ENCODE data around the gene HK1.
"Not testable (repeated sequence)": the region's sequence is repeated elsewhere in the genome, so short reads cannot be mapped to it uniquely, and the experiment has no call there.

Gene HK1

DNA sequence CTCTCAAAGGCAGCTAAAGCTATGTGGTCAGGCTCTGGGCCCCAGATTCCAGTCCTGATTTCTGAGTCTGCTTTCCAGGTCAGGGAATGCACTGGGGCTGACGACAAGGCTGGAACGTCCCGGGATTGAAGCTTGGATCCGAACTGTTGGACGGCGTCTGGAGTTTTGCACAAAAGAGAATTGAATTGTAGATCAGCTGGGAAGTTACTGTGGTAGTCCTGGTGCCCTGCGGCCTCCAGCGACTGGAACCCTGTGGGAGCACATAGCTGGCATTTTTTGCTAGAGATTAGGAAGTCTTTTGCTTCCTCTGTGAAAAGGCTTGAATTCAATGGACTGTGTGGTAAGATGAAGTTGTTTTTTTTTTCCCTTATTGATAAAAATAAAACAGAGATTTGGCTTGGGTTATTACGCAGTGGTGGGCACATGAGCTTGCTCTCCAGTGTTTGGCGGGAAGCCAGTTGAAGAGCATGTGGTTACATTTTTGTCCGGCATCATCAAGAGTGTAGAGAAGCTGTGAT lies at the start of gene HK1:
Gene HK1 (plus strand): TSS at position 51 of the 518 bp plus-strand sequence.
- DNase-seq = peak in 11 of 56 donors; percentile 1 to 30 (median 8)

DNA sequence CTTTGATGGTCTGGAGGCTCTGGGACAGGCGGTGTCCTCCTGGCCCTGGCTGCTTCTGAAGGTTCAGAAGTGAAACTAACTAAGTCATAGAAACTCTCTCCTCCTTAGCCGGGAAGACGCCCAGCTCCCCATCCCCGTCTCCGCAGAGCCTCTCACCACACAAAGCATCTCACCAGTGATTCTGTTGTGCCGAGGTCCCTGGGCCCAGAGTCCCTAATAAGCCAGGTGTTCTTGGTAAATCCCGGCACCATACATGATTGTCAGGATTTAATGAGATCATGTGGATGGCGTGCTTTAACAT lies 48.7 kb upstream of the HK1 start:
- no peak for DNase-seq

DNA sequence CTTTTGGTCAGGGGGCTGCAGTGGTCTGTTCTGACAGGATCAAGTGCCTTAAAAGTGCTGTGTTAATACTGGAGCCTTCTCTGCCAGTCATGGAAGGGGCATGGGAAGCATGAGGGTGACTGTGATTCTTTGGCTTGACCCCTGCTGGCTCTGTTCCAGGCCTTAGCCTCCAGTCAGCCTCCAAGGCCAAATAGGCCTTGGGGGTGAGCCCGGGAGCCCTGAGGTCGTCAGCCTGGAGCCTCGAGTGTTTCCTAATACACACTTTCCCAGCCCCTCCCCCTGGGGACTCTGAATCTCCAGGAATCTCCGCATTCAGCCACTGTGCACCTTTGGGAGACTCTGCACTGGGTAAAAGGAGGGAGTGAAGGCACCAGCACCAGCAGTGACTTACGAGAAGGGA lies 48.2 kb upstream of the HK1 start:
- no peak for DNase-seq

DNA sequence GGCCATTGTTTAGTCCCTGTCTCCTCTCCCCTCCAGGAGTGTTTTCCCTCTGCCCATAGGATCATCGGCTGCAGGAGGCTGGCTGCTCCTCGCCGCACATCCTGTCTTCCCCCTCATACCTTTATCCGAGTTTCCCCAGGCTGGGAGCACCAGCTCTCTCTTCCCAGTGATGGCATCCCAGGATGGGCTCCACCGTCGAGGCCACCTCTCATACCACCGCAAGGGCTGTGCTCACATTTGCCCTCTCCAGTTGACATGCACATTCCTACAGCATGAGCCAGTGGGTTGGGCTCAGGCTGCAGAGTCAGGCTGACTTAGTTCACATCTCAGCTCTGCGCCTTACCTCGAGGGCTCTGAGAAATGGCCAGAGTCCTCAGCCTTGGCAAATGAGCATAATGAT lies 46.0 kb upstream of the HK1 start:
- DNase-seq = no peak

DNA sequence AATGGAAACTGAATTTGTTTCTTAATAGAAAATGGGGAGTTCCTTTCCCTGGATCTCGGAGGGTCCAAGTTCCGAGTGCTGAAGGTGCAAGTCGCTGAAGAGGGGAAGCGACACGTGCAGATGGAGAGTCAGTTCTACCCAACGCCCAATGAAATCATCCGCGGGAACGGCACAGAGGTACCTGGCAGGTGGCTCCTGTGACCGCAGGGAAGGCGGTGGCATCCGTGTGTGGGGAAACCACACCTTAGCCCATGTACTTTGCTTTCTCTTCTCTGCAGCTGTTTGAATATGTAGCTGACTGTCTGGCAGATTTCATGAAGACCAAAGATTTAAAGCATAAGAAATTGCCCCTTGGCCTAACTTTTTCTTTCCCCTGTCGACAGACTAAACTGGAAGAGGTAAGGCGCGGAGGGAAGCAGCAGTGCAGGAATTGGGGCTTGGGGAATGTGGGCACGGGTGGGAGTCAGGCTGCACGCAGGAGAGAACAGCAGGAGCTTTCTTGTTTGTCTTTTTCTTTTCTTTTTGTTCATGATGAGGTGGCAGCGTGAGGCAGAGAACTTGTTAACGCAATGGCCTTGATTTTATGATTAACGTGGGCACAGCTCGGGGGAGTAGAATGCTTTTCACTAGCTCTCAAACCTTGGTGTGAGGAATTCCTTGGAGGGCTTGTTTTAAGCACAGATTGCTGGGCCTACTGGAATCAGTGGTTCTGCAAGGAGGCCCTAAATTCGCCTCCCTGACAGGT lies 45.4 kb upstream of the HK1 start:
- peak in 3 of 56 donors; percentile 7 to 8 (median 7) for DNase-seq

DNA sequence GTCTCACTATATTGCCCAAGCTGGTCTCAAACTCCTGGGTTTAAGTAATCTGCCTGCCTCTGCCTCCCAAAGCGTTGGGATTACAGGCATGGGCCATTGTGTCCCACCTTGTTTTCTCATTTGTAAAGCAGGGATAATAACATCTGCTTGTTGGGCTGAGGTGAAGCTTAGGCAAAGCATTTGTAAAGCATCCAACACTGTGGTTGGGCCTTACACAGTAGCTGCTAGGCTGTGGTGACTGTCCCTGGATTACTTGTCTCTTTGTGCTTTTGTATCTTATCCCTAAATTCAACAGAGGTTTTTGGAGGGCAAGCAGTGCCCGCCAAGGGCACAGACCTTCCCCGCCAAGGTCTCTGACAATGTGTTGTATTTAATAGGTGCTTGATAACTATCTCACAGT lies 43.8 kb upstream of the HK1 start:
- no peak for DNase-seq

DNA sequence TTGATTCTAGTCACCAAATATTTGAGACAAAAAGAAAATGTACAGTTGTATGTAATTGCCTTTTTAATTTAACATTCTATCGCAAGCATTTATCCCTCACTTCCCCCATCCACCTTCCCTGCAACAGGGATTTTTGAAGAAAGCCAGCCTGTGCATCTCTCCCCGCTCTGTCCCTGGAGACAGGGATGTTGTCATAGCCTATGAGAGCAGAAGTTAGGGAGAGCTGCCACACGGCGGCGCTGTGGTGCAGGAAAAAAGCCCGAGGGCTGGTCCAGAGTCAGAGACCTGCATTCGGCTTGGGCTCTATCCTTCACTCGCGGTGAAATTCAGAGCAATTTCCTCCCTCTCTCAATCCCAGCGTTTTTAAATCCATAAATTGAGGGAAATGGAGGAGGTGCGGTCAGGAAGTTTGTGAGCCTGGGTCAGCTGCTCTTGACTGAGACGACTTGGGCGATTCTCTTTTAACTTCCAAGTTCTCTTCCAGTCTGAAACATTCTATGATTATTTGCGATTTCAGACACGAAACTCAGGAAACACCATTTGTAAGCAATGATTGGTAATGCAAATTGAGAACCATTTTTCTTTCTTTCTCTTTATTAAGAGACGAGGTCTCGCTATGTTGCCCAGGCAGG lies 40.7 kb upstream of the HK1 start:
- peak in 54 of 56 donors; percentile 19 to 91 (median 68) for DNase-seq

DNA sequence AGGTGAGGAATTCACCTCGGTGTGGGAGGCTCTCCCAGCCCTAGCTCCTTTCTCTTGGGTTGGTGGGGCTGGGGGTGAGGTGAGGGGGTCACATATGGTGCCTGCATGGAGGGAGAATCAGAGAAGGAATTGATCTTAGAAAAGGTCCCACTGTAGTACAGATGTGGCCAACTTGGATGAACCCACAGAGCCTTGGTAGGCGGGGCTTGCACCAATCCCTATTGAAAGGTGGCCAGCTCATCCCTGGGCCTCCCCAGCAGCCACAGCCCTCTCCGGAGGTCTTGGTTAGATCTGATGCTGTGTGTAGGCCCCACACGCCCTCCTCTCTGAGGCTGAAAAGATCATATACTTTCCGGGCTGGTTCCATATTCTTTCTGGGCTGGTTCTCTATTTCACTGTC lies 39.2 kb upstream of the HK1 start:
- no peak for DNase-seq

DNA sequence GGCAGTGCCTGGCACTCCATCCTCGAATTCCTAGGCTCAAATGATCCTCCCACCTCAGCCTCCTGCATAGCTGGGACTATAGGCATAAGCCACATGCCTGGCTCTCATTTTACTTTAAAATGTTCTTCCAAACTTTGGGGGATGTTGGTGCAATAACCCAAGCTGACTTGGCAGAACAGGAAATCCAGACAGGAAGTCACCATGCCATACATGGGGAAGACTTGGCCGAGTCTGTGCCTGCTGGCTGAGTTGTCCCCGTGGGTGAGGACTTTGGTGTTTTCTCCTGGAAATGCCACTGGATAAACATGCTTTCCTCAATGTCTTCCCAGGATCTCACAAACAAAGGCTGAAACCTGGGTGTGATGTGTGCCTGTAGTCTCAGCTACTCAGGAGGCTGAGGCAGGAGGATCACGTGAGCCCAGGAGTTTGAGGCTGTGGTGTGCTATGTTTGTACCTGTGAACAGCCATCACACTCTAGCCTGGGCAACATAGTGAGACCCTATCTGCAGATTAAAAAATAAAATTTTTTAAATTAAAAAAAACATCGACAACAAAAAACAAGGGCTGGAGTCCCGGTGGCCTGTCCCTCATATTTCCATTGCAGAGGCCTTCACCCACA lies 38.4 kb upstream of the HK1 start:
- DNase-seq = no peak

DNA sequence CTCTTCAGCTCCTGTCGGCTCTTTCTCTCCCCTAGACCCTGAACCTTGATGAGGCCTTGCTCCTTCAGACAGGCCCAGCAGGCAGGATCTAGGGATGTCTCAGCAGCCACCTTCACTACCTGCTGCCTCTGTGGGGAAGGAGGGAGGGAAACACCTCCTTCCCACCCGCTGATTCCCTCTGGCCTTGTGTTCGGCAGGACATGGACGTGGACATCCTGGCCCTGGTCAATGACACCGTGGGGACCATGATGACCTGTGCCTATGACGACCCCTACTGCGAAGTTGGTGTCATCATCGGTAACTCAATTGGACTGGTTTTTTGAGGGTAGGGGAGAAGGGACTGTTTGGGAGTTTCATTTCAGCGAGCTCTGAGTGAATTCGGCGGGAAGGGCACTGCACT lies 37.8 kb upstream of the HK1 start:
- DNase-seq = no peak

DNA sequence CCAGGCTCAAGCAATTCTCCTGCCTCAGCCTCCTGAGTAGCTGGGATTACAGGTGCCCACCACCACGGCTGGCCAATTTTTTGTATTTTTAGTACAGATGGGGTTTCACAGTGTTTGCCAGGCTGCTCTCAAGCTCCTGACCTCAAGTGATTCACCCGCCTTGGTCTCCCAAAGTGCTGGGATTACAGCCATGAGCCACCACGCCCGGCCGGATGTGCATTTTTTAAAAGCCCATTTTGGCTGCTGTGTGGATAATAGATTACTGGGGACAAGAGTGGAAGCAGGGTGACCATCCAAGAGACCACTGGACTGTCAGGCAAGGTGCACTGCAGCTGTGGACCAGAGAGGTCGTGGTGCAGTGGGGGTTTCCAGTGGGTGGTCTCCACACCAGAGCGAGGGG lies 36.7 kb upstream of the HK1 start:
- no peak for DNase-seq

DNA sequence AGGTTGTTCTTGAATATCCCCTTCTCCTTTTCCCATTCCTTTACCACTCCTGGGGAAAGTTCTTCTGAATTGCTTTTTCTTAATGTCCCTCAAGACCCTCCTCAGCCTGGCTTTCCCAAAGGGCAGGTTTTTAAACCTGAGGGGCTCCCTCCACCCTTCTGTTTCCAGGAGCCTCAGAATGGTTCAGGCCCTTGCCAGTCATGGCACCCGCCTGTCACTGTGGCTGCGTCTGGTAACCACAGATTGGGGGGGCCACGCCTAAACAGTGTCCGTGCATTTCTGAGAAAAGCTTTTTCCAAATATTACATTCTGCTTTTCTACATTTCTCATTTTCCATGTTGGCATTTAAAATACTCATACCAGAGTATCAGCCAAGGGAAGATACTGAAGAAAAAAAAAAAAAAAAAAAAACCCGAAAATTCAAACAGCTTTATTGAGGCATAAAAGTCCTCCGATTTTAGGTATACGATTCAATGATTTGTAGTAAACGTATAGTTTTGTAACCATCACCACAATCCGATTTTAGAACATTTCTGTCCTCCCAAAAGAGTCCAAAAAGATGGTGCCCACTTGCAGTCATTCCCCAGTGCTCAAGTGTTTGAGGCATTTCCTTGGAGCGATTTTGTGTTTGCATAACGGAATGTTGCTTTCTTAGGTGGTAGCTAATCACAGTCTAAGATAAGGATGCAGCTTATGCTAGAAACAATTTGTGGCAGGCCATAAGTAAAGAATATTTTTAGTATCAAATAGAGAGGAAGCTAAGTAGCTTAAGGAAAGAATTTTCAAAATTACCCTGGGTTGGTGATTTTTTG lies 36.0 kb upstream of the HK1 start:
- DNase-seq = no peak

DNA sequence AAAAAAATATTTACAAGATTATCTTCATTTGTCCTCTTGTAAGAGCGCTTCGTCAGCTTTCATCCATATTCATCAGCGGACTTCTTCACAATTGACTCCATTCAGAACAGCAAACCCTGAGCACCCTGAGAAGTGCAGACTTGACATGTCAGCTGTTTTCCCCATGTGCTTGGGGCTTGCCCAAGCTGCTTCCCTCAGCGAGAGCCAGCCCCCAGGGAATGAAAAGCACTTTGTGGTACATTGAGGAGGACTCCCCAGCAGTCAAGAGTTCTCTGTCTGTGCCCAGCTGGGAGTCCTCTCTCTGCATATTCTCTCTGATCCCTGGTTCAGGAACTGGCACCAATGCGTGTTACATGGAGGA lies 35.5 kb upstream of the HK1 start:
- peak in 53 of 56 donors; percentile 16 to 88 (median 66) for DNase-seq

DNA sequence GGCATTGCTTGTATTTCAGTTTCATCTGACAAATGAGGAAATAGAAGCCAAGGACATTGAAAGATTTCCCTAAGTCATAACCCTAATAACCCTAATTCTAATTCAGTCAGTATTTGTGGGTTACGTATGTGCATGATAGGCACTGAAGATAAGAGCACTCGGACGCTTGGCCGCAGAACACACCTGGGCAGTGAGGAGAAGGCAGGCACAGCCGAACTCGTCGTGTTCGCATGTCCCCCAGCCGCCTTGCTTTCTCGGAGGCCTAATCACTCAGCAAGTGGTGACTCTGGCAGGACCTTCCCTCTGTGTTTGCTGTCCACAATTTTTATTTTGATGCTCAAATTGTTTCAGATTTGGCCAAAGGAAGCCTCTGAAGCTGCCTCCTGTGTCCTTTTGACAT lies 34.5 kb upstream of the HK1 start:
- no peak for DNase-seq

DNA sequence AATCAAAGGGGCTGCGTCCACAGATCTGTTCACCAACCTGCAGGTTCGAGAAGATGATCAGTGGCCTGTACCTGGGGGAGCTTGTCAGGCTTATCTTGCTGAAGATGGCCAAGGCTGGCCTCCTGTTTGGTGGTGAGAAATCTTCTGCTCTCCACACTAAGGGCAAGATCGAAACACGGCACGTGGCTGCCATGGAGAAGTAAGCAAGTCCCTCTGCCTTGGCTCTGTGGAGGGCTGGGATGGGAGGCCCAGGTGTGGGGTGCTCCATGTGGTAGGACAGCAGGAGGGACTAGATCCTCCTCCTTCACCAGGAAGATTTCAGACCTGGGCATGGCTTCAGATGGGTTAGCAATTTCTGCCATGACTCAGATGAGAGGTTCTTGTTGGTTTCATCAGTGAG lies 32.3 kb upstream of the HK1 start:
- DNase-seq = no peak

DNA sequence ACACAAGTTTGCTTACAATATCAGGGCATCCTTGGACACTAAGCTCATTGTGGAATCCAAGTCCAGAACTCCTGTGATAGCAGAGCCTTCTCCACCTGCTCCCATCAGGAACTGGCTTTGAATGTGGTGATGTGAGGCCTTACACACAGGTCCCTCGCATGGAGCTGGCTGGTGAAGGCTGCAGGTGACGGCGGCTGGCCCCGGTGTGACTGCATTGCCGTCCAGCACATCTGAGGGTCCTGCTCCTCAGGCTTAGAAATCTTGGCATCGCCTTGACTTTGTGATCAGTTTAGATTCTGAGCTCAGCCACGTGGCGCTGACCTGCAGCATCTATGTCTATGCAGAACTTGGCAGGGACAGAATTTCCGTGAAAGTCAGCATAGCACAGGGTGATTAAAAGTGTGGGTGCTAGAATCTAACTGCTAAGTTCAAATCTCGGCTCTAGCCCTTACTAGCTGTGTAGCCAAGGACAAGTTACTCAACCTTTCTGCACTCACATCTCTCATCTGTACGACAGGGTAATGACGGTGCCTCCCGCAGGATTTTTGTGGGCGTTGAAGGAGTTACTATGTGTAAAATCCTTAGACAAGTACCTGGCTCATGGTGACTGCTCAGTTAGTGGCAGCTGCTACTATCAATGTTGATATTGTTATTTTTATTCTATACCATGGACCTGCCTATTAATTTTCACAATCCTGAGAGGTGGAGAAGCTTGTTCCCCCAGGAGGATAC lies 31.5 kb upstream of the HK1 start:
- no peak for DNase-seq

DNA sequence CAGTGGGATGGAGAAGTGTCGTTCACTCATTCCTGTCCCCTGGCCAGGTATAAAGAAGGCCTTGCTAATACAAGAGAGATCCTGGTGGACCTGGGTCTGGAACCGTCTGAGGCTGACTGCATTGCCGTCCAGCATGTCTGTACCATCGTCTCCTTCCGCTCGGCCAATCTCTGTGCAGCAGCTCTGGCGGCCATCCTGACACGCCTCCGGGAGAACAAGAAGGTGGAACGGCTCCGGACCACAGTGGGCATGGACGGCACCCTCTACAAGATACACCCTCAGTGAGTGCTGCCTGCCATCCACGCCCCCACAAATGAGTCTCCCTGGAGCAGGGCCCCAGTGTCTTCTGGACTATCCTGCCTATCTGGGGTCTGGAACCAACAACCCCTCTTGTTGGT lies 31.0 kb upstream of the HK1 start:
- no peak for DNase-seq

DNA sequence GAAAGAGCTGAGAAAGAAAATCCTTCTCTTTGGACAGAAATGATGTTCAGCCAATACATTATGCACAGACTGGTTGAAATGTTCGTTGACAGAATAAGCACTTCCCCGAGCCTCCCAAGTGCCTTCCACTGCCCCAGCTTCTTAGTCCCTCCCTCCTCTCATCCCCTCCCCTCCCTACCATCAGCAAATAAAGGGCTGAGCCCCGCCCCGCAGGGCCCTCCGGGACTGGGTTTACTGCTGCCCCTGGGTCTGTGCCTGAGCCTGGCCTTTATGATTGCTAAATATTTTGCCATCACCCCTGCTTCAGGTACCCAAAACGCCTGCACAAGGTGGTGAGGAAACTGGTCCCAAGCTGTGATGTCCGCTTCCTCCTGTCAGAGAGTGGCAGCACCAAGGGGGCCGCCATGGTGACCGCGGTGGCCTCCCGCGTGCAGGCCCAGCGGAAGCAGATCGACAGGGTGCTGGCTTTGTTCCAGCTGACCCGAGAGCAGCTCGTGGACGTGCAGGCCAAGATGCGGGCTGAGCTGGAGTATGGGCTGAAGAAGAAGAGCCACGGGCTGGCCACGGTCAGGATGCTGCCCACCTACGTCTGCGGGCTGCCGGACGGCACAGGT lies 30.1 kb upstream of the HK1 start:
- no peak for DNase-seq

DNA sequence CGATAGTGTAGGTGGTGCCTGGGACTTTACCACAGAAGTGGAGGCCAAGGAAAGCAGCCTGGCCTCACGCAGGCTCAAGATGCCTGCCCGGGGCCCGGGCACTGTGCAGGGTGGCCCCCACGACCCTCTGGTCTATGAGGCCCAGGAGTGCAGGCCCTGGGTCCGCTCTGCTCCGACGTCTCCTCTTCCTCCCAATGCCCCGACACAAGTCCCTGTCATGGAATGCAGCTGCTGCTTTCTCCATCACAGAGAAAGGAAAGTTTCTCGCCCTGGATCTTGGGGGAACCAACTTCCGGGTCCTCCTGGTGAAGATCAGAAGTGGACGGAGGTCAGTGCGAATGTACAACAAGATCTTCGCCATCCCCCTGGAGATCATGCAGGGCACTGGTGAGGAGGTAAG lies 28.3 kb upstream of the HK1 start:
- DNase-seq = no peak

DNA sequence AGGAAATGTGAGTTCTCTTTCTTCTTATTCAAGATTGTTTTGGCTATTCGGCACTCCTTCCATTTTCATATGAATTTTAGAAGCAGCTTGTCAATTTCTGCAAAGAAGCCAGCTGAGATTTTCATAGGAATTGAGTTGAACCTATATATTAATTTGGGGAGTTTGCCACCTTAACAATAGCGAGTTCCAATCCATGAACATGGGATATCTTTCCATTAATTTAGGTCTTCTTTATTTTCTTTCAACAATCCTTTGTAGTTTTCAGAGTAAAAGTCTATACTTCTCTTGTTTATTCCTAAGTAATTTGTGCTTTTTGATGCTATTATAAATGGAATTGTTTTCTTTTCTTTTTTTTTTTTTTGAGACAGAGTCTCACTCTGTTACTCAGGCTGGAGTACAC lies 26.9 kb upstream of the HK1 start:
- DNase-seq = not testable (repeated sequence)

DNA sequence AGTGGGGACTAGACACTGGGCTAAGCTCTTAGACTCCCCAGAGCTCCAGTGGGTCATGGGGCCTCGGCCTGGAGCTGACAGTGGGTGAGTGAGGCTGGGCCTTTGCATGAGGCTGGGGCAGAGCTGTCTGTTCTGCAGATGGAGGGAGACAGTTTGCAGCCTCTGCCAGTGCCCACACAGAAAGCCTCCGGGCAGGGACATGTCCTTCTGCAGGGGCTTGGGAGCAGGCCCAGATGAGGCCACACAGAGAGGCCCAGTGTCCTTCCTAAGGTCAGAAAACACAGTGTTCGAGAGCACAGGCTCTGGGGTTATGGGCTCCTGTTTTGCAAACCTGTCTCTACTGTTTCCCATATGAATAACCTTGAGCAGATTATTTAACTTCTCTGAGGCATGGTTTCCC lies 25.1 kb upstream of the HK1 start:
- DNase-seq = no peak

Data from amygdala (tissue), 56 donors.